H1 (cell line): Measurements from ENCODE around the gene EMP2. TPM values are rescaled to one million over a fixed set of nuclear protein-coding genes. Genes with fewer than 3 reads are reported as not detected.

Experiments
- CTCF ChIA-PET: fragments of 300-600 bp; sonication (Branson Sonifier 250); formaldehyde crosslinking; loops from one replicate; lab custom pipeline; 2021; ENCODE audit not compliant: partially characterized antibody; lab: Charles Lee
- POLR2A ChIA-PET: fragments of 300-600 bp; sonication (Branson Sonifier 250); formaldehyde crosslinking; loops from one replicate; lab custom pipeline; 2021; ENCODE audit warnings: inconsistent platforms; ENCODE audit not compliant: partially characterized antibody; lab: Charles Lee
- DNase-seq, 2 experiments: peaks; one replicate each; pipeline versions ENCODE4 v3.0.0 to v3.0.0-alpha.2; 2010 to 2022; ENCODE audit warnings: low spot score in 2 of 2, low read depth in 1 of 2, mixed read lengths in 1 of 2
- FAIRE-seq: peaks from 2 replicates; lab custom pipeline; 2011; peaks lifted over from hg19 to GRCh38; lab: Jason Lieb, UNC
- H2AFZ ChIP-seq: 2 replicates; pipeline ENCODE4 v1.8.1; 2012; ENCODE audit warnings: low read length, inconsistent platforms
- H2AK5ac ChIP-seq: 2 replicates; pipeline ENCODE4 v1.6.1; 2013; ENCODE audit warnings: low read depth, low read length
- H2BK120ac ChIP-seq: replicated peaks from 2 replicates; pipeline ENCODE3; 2013; ENCODE audit warnings: low read depth, low read length, inconsistent platforms
- H2BK12ac ChIP-seq: 2 replicates; pipeline ENCODE4 v1.6.1; 2013; ENCODE audit warnings: low read depth, low read length
- H2BK15ac ChIP-seq: 2 replicates; pipeline ENCODE4 v1.6.1; 2013; ENCODE audit warnings: low read length
- H2BK20ac ChIP-seq: 2 replicates; pipeline ENCODE4 v1.6.1; 2013; ENCODE audit warnings: low read length
- H2BK5ac ChIP-seq: 2 replicates; pipeline ENCODE4 v1.6.1; 2013; ENCODE audit warnings: low read depth, low read length
- H3K14ac ChIP-seq: 2 replicates; pipeline ENCODE4 v1.6.1; 2013; ENCODE audit warnings: inconsistent platforms; ENCODE audit not compliant: insufficient read length
- H3K18ac ChIP-seq: 2 replicates; pipeline ENCODE4 v1.6.1; 2013; ENCODE audit warnings: low read length; ENCODE audit errors: extremely low read depth
- H3K23ac ChIP-seq: 2 replicates; pipeline ENCODE4 v1.6.1; 2013; ENCODE audit warnings: inconsistent platforms; ENCODE audit not compliant: insufficient read length
- H3K23me2 ChIP-seq: 2 replicates; pipeline ENCODE4 v1.6.1; 2013; ENCODE audit warnings: low read depth, low read length
- H3K27ac ChIP-seq: 2 replicates; pipeline ENCODE4 v1.6.1; 2011; ENCODE audit warnings: low read depth, low read length, inconsistent platforms
- H3K27me3 ChIP-seq, 4 experiments: replicated peaks in 1 of 4; 1 replicate in 1 of 4; 2 replicates in 3 of 4; pipeline versions ENCODE4 v1.6.1 to v1.8.1; 2011 to 2013; ENCODE audit warnings: low read length in 3 of 4, mild to moderate bottlenecking in 3 of 4, inconsistent platforms in 2 of 4, mixed read lengths in 2 of 4, moderate library complexity in 1 of 4; ENCODE audit not compliant: control insufficient read depth in 3 of 4, insufficient read depth in 3 of 4; ENCODE audit errors: extremely low read depth in 1 of 4
- H3K36me3 ChIP-seq, 4 experiments: 2 replicates each; pipeline versions ENCODE4 v1.6.1 to v1.8.1; 2011 to 2013; ENCODE audit warnings: mild to moderate bottlenecking in 4 of 4, low read length in 3 of 4, moderate library complexity in 2 of 4, control low read depth in 1 of 4, inconsistent platforms in 1 of 4; ENCODE audit not compliant: insufficient read depth in 4 of 4, control insufficient read depth in 2 of 4
- H3K4ac ChIP-seq: replicated peaks from 2 replicates; pipeline ENCODE3; 2013; ENCODE audit warnings: low read length, low read depth, mixed read lengths, inconsistent platforms; ENCODE audit not compliant: insufficient read length
- H3K4me1 ChIP-seq, 4 experiments: replicated peaks in 1 of 4; 1 replicate in 1 of 4; 2 replicates in 3 of 4; pipeline versions ENCODE4 v1.6.1 to v1.8.1; 2011 to 2013; ENCODE audit warnings: low read length in 3 of 4, inconsistent platforms in 2 of 4, mixed read lengths in 1 of 4; ENCODE audit not compliant: insufficient read depth in 4 of 4, control insufficient read depth in 3 of 4
- H3K4me2 ChIP-seq, 2 experiments: 2 replicates each; pipeline versions ENCODE4 v1.6.1 to v1.8.1; 2011 to 2013; ENCODE audit warnings: low read depth in 2 of 2, low read length in 2 of 2, control low read depth in 1 of 2, inconsistent platforms in 1 of 2, mild to moderate bottlenecking in 1 of 2; ENCODE audit not compliant: insufficient read depth in 1 of 2
- H3K4me3 ChIP-seq, 4 experiments: fragments of 200-600, 300-600 bp in 1 of 4; sonication (generic), shearing (Covaris generic), sonication (Bioruptor Twin) in 1 of 4; 2 replicates each; pipeline versions ENCODE4 v1.5.1 to v1.8.1; 2011 to 2016; ENCODE audit warnings: low read length in 4 of 4, low read depth in 3 of 4, control low read depth in 2 of 4, inconsistent platforms in 2 of 4, mild to moderate bottlenecking in 2 of 4, mixed read lengths in 1 of 4, moderate library complexity in 1 of 4; ENCODE audit not compliant: insufficient read depth in 2 of 4; ENCODE audit errors: extremely low read depth in 1 of 4
- H3K56ac ChIP-seq: replicated peaks from 2 replicates; pipeline ENCODE3; 2013; ENCODE audit warnings: low read depth, mild to moderate bottlenecking, mixed read lengths, low read length, inconsistent platforms; ENCODE audit not compliant: insufficient read length
- H3K79me1 ChIP-seq: 2 replicates; pipeline ENCODE4 v1.6.1; 2013; ENCODE audit warnings: low read depth, low read length, control low read depth
- H3K79me2 ChIP-seq, 2 experiments: 2 replicates each; pipeline versions ENCODE4 v1.6.1 to v1.8.1; 2012 to 2013; ENCODE audit warnings: low read length in 2 of 2, mild to moderate bottlenecking in 2 of 2, inconsistent platforms in 1 of 2; ENCODE audit not compliant: insufficient read depth in 2 of 2, control insufficient read depth in 1 of 2
- H3K9ac ChIP-seq, 4 experiments: replicated peaks in 1 of 4; 1 replicate in 1 of 4; 2 replicates in 3 of 4; pipeline versions ENCODE4 v1.6.1 to v1.8.1; 2011 to 2013; ENCODE audit warnings: low read depth in 3 of 4, low read length in 3 of 4, control low read depth in 2 of 4, mild to moderate bottlenecking in 2 of 4, moderate library complexity in 2 of 4, inconsistent platforms in 1 of 4; ENCODE audit errors: extremely low read depth in 1 of 4
- H3K9me3 ChIP-seq, 2 experiments: 2 replicates each; pipeline versions ENCODE4 v1.6.1 to v1.8.1; 2012 to 2013; ENCODE audit warnings: mild to moderate bottlenecking in 2 of 2, moderate library complexity in 2 of 2, control low read depth in 1 of 2, inconsistent platforms in 1 of 2, low read depth in 1 of 2, low read length in 1 of 2, mixed read lengths in 1 of 2; ENCODE audit not compliant: insufficient read depth in 2 of 2
- H4K20me1 ChIP-seq, 2 experiments: replicated peaks in 1 of 2; 2 replicates each; pipeline versions ENCODE3 to v1.8.1; 2011 to 2013; ENCODE audit warnings: inconsistent platforms in 2 of 2, low read length in 2 of 2, mild to moderate bottlenecking in 1 of 2; ENCODE audit not compliant: insufficient read depth in 2 of 2, control insufficient read depth in 1 of 2
- H4K5ac ChIP-seq: 2 replicates; pipeline ENCODE4 v1.6.1; 2013; ENCODE audit warnings: low read length, low read depth, mixed read lengths, inconsistent platforms; ENCODE audit not compliant: insufficient read length
- H4K8ac ChIP-seq: 2 replicates; pipeline ENCODE4 v1.8.0; 2013; ENCODE audit warnings: mild to moderate bottlenecking, moderate library complexity, low read length, inconsistent platforms; ENCODE audit not compliant: insufficient read depth; ENCODE audit errors: extremely low read depth
- H4K91ac ChIP-seq: replicated peaks from 2 replicates; pipeline ENCODE3; 2013; ENCODE audit warnings: low read length, mixed read lengths, inconsistent platforms; ENCODE audit not compliant: insufficient read length
- BCL11A ChIP-seq, 2 experiments: IDR thresholded peaks; one replicate each; pipeline ENCODE4 v1.6.1; 2011; ENCODE audit warnings: low read depth in 2 of 2, low read length in 2 of 2, mild to moderate bottlenecking in 2 of 2
- KDM1A ChIP-seq: fragments of 200-600, 300-600 bp; sonication (generic); IDR thresholded peaks from 2 replicates; pipeline ENCODE4 v1.7.1; 2016; ENCODE audit warnings: mild to moderate bottlenecking, low read length, borderline replicate concordance
- WGBS, 2 experiments: shearing (Covaris generic) in 1 of 2; methylation state at CpG; one replicate each; pipeline versions ENCODE4 v1.1.6 to v1.1.7; 2013 to 2015; ENCODE audit warnings: low lambda C conversion rate in 2 of 2, mixed read lengths in 2 of 2, inconsistent platforms in 1 of 2, low coverage in 1 of 2, missing lambda C conversion rate in 1 of 2; ENCODE audit not compliant: insufficient replicate concordance in 2 of 2, insufficient coverage in 1 of 2, insufficient read length in 1 of 2; ENCODE audit errors: extremely low coverage in 1 of 2, missing lambda C conversion rate in 1 of 2; 5-methylcytosine and 5-hydroxymethylcytosine counted together
- polyA plus RNA-seq, 7 experiments: library from polyadenylated mRNA; depleted of rRNA in 3 of 7; stranded (reverse) in 5 of 7; unstranded in 2 of 7; fragments of >200 nt in 5 of 7; fragments of 200-250 nt in 2 of 7; gene quantifications; 1 replicate in 5 of 7; 2 replicates in 1 of 7; 4 replicates in 1 of 7; pipeline versions ENCODE4 v1.2.1 to v1.2.3, GENCODE V29; 2011 to 2013; ENCODE audit warnings: missing spikeins in 2 of 7, mixed read lengths in 2 of 7
- total RNA-seq: library from RNA; stranded (reverse); fragmentation: NEBNext Ultra II Directional; extraction: Animal tissue kit (Norgen Biotek cat#: 25700); gene quantifications from 2 replicates; pipeline ENCODE4 v1.2.1, GENCODE V29; 2021

The EMP2 gene
- total and polyA plus RNA-seq, 2 of the 8 experiments (the other 6 are each of a cell fraction or from before 2014, with no cell fraction given), result 22.6 to 23.3 TPM

- Histone ChIP-seq H2BK12ac (no peak overlapping the region), H3K18ac (no peak overlapping the region), H3K27ac (no peak overlapping the region), H3K4ac (no peak overlapping the region), H2AK5ac (no peak overlapping the region), H3K79me1 (no peaks in the 10 kb centered on the region), H4K8ac (no peak overlapping the region), H4K5ac (no peak overlapping the region), H2BK15ac (no peak overlapping the region), H4K20me1 (no peaks in the 10 kb centered on the region), H3K9ac (no peak overlapping the region), H2BK120ac (no peak overlapping the region), H3K4me3 (no peak overlapping the region), H2BK5ac (no peak overlapping the region), H2BK20ac (no peak overlapping the region), H3K23ac (no peak overlapping the region), H3K9me3 (no peaks in the 10 kb centered on the region), H4K91ac (no peak overlapping the region), H3K14ac (no peak overlapping the region), H3K4me2 (no peak overlapping the region), H3K36me3 (no peaks in the 10 kb centered on the region; a peak in 1 of 8 replicates), H3K4me1 (no peaks in the 10 kb centered on the region), H2AFZ (no peak overlapping the region), H3K56ac (no peak overlapping the region), H3K23me2 (no peaks in the 10 kb centered on the region), H3K27me3 (no peaks in the 10 kb centered on the region), H3K79me2 (no peaks in the 10 kb centered on the region)
- ChIA-PET CTCF (interaction anchor here (0.8 to 4.2 kb wide), 5 partner anchors 10 to 202 kb away, joined by 3 to 26 read pairs (median 3); no protein-coding TSS in a partner anchor), POLR2A (no interaction called here)
- 86% methylated on average over 14 of the region's 14 CpGs; no CpG with 5 or more reads in 1 of the 2 experiments for WGBS, 2 experiments
- DNase-seq (no peak), FAIRE-seq (no peak)
- TF ChIP-seq KDM1A (no peak), BCL11A (IDR thresholded peaks at IDR 0.05; ENCODE audit: low read depth in 2 of 2, low read length in 2 of 2) (no peak)
Measured at GRCh38 chr16:10530685-10531084, 49.7 kb downstream of the EMP2 start.
